Measurements from ENCODE around the gene NR5A1. TPM values are rescaled to one million over a fixed set of nuclear protein-coding genes. Genes with fewer than 3 reads are reported as not detected.

Gene NR5A1
- 1.2 TPM for total RNA-seq (ENCODE audit: unreplicated experiment)
- long read RNA-seq, result 0 reads

GRCh38 chr9:124506931-124507879, at the start of gene NR5A1:
Gene NR5A1 (minus strand): TSS chr9:124507399. CDS start chr9:124503395, 4,004 bp downstream.
- Mint-ChIP-seq H3K4me3 (ENCODE audit: unreplicated experiment) (no peak within 1 kb of the TSS), H3K36me3 (ENCODE audit: low read depth, unreplicated experiment) (peaks cover 5% of the 10 kb centered on the region), H3K4me1 (ENCODE audit: unreplicated experiment) (peaks cover 24% of the 10 kb centered on the region), H3K9me3 (ENCODE audit: unreplicated experiment) (no peaks in the 10 kb centered on the region), H3K27ac (ENCODE audit: unreplicated experiment) (no peak within 1 kb of the TSS), H3K27me3 (ENCODE audit: unreplicated experiment) (peaks cover 19% of the 10 kb centered on the region)
- TF ChIP-seq CTCF (IDR thresholded peaks at IDR 0.05; ENCODE audit: unreplicated experiment), result no peak
- DNase-seq (ENCODE audit: low spot score), result no peak

- Mint-ChIP-seq H3K36me3 (ENCODE audit: low read depth, unreplicated experiment) (no peaks in the 10 kb centered on the region), H3K27me3 (ENCODE audit: unreplicated experiment) (peaks cover 1% of the 10 kb centered on the region), H3K27ac (ENCODE audit: unreplicated experiment) (peak overlapping the region; percentile 6), H3K9me3 (ENCODE audit: unreplicated experiment) (no peaks in the 10 kb centered on the region), H3K4me3 (ENCODE audit: unreplicated experiment) (no peak overlapping the region), H3K4me1 (ENCODE audit: unreplicated experiment) (peaks cover 17% of the 10 kb centered on the region)
- no peak for DNase-seq (ENCODE audit: low spot score)
- TF ChIP-seq CTCF (IDR thresholded peaks at IDR 0.05; ENCODE audit: unreplicated experiment), result no peak
Measured at GRCh38 chr9:124555043-124555442, 47.8 kb upstream of the NR5A1 start.

- TF ChIP-seq CTCF (IDR thresholded peaks at IDR 0.05; ENCODE audit: unreplicated experiment), result no peak
- peaks cover 1% of the 10 kb centered on the region for H3K27me3 Mint-ChIP-seq (ENCODE audit: unreplicated experiment)
- no peak overlapping the region for H3K4me3 Mint-ChIP-seq (ENCODE audit: unreplicated experiment)
- no peak overlapping the region for H3K27ac Mint-ChIP-seq (ENCODE audit: unreplicated experiment)
- peaks cover 24% of the 10 kb centered on the region for H3K4me1 Mint-ChIP-seq (ENCODE audit: unreplicated experiment)
- no peaks in the 10 kb centered on the region for H3K9me3 Mint-ChIP-seq (ENCODE audit: unreplicated experiment)
- DNase-seq (ENCODE audit: low spot score), result no peak
- no peaks in the 10 kb centered on the region for H3K36me3 Mint-ChIP-seq (ENCODE audit: low read depth, unreplicated experiment)
Measured at GRCh38 chr9:124553738-124554137, 46.5 kb upstream of the NR5A1 start.

- Mint-ChIP-seq H3K4me1 (ENCODE audit: unreplicated experiment) (peaks cover 23% of the 10 kb centered on the region), H3K27me3 (ENCODE audit: unreplicated experiment) (peaks cover 1% of the 10 kb centered on the region), H3K9me3 (ENCODE audit: unreplicated experiment) (no peaks in the 10 kb centered on the region), H3K4me3 (ENCODE audit: unreplicated experiment) (no peak overlapping the region), H3K27ac (ENCODE audit: unreplicated experiment) (no peak overlapping the region), H3K36me3 (ENCODE audit: low read depth, unreplicated experiment) (no peaks in the 10 kb centered on the region)
- no peak for TF ChIP-seq CTCF (IDR thresholded peaks at IDR 0.05; ENCODE audit: unreplicated experiment)
- DNase-seq (ENCODE audit: low spot score), result no peak
Measured at GRCh38 chr9:124552273-124552605, 45.0 kb upstream of the NR5A1 start.

Data from endothelial cell (in vitro differentiated cells).